Activated naive CD4-positive, alpha-beta T cell treated with anti-CD3 and anti-CD28 coated beads, Interleukin-2, amount 50 U/mL, for 24 hours (primary cell): Measurements from ENCODE around the gene EZR.

Experiments used
- H3K27ac Mint-ChIP-seq: one replicate; pipeline ENCODE4 v1.8.0; 2021; ENCODE audit warnings: mild to moderate bottlenecking, mixed read lengths
- H3K27me3 Mint-ChIP-seq: one replicate; pipeline ENCODE4 v1.8.0; 2021; ENCODE audit warnings: mixed read lengths
- H3K36me3 Mint-ChIP-seq: one replicate; pipeline ENCODE4 v1.8.0; 2021; ENCODE audit warnings: mixed read lengths
- H3K4me1 Mint-ChIP-seq: one replicate; pipeline ENCODE4 v1.8.0; 2021; ENCODE audit warnings: mixed read lengths
- H3K4me3 Mint-ChIP-seq: one replicate; pipeline ENCODE4 v1.8.0; 2021; ENCODE audit warnings: mild to moderate bottlenecking, mixed read lengths
- H3K9me3 Mint-ChIP-seq: one replicate; pipeline ENCODE4 v1.8.0; 2021; ENCODE audit warnings: mixed read lengths

Gene EZR

GRCh38 chr6:158819213-158819976 lies at the start of gene EZR:
EZR (minus strand) TSS chr6:158819368; CDS start chr6:158818093, 1,275 bp downstream.
- Mint-ChIP-seq H3K4me1 (peaks cover 42% of the 10 kb centered on the region), H3K9me3 (no peaks in the 10 kb centered on the region), H3K27me3 (no peaks in the 10 kb centered on the region), H3K27ac (peak within 1 kb of the TSS; percentile 90), H3K36me3 (peaks cover 25% of the 10 kb centered on the region), H3K4me3 (peak within 1 kb of the TSS; percentile 92)

GRCh38 chr6:158868122-158868480 lies 48.9 kb upstream of the EZR start:
- no peaks in the 10 kb centered on the region for H3K36me3 Mint-ChIP-seq
- no peak overlapping the region for H3K4me3 Mint-ChIP-seq
- peak overlapping the region; percentile 99 for H3K27ac Mint-ChIP-seq
- no peaks in the 10 kb centered on the region for H3K9me3 Mint-ChIP-seq
- H3K4me1 Mint-ChIP-seq: peaks cover 39% of the 10 kb centered on the region
- no peaks in the 10 kb centered on the region for H3K27me3 Mint-ChIP-seq

GRCh38 chr6:158867381-158868121 lies 48.4 kb upstream of the EZR start:
- no peaks in the 10 kb centered on the region for H3K36me3 Mint-ChIP-seq
- H3K4me1 Mint-ChIP-seq: peaks cover 37% of the 10 kb centered on the region
- H3K27ac Mint-ChIP-seq: no peak overlapping the region
- H3K4me3 Mint-ChIP-seq: no peak overlapping the region
- H3K27me3 Mint-ChIP-seq: no peaks in the 10 kb centered on the region
- H3K9me3 Mint-ChIP-seq: no peaks in the 10 kb centered on the region

GRCh38 chr6:158865769-158866168 lies 46.6 kb upstream of the EZR start:
- no peak overlapping the region for H3K4me3 Mint-ChIP-seq
- H3K9me3 Mint-ChIP-seq: no peaks in the 10 kb centered on the region
- H3K4me1 Mint-ChIP-seq: peaks cover 31% of the 10 kb centered on the region
- no peaks in the 10 kb centered on the region for H3K36me3 Mint-ChIP-seq
- H3K27me3 Mint-ChIP-seq: no peaks in the 10 kb centered on the region
- no peak overlapping the region for H3K27ac Mint-ChIP-seq

GRCh38 chr6:158863646-158864045 lies 44.5 kb upstream of the EZR start:
- H3K36me3 Mint-ChIP-seq: no peaks in the 10 kb centered on the region
- no peak overlapping the region for H3K4me3 Mint-ChIP-seq
- no peaks in the 10 kb centered on the region for H3K9me3 Mint-ChIP-seq
- H3K4me1 Mint-ChIP-seq: peaks cover 13% of the 10 kb centered on the region
- no peaks in the 10 kb centered on the region for H3K27me3 Mint-ChIP-seq
- peak overlapping the region; percentile 15 for H3K27ac Mint-ChIP-seq

GRCh38 chr6:158861686-158862381 lies 42.7 kb upstream of the EZR start:
- Mint-ChIP-seq H3K9me3 (no peaks in the 10 kb centered on the region), H3K4me1 (peaks cover 4% of the 10 kb centered on the region), H3K27me3 (no peaks in the 10 kb centered on the region), H3K4me3 (no peak overlapping the region), H3K36me3 (no peaks in the 10 kb centered on the region), H3K27ac (no peak overlapping the region)

- Mint-ChIP-seq H3K36me3 (no peaks in the 10 kb centered on the region), H3K4me3 (no peak overlapping the region), H3K9me3 (no peaks in the 10 kb centered on the region), H3K27me3 (no peaks in the 10 kb centered on the region), H3K27ac (no peak overlapping the region), H3K4me1 (peaks cover 16% of the 10 kb centered on the region)
Measured at GRCh38 chr6:158860279-158860865, 41.2 kb upstream of the EZR start.

GRCh38 chr6:158856261-158856660 lies 37.1 kb upstream of the EZR start:
- no peaks in the 10 kb centered on the region for H3K36me3 Mint-ChIP-seq
- peaks cover 17% of the 10 kb centered on the region for H3K4me1 Mint-ChIP-seq
- no peaks in the 10 kb centered on the region for H3K27me3 Mint-ChIP-seq
- no peaks in the 10 kb centered on the region for H3K9me3 Mint-ChIP-seq
- H3K27ac Mint-ChIP-seq: peak overlapping the region; percentile 65
- no peak overlapping the region for H3K4me3 Mint-ChIP-seq

- Mint-ChIP-seq H3K27ac (no peak overlapping the region), H3K4me3 (no peak overlapping the region), H3K27me3 (no peaks in the 10 kb centered on the region), H3K36me3 (peaks cover 2% of the 10 kb centered on the region), H3K9me3 (no peaks in the 10 kb centered on the region), H3K4me1 (peaks cover 30% of the 10 kb centered on the region)
Measured at GRCh38 chr6:158854214-158855101, 35.3 kb upstream of the EZR start.

- H3K4me3 Mint-ChIP-seq: no peak overlapping the region
Measured at GRCh38 chr6:158853880-158854213, 34.7 kb upstream of the EZR start.

GRCh38 chr6:158853072-158853879 lies 34.1 kb upstream of the EZR start:
- Mint-ChIP-seq H3K4me3 (no peak overlapping the region), H3K9me3 (no peaks in the 10 kb centered on the region), H3K27ac (no peak overlapping the region), H3K27me3 (no peaks in the 10 kb centered on the region), H3K4me1 (peaks cover 35% of the 10 kb centered on the region), H3K36me3 (peaks cover 2% of the 10 kb centered on the region)

More at GRCh38 chr6:158853880-158854213, 34.7 kb upstream of the EZR start:
- Mint-ChIP-seq H3K27me3 (no peaks in the 10 kb centered on the region), H3K9me3 (no peaks in the 10 kb centered on the region), H3K4me1 (peaks cover 35% of the 10 kb centered on the region), H3K27ac (no peak overlapping the region), H3K36me3 (peaks cover 2% of the 10 kb centered on the region)

- Mint-ChIP-seq H3K36me3 (peaks cover 2% of the 10 kb centered on the region), H3K4me1 (peaks cover 34% of the 10 kb centered on the region), H3K27ac (peak overlapping the region; percentile 11), H3K27me3 (no peaks in the 10 kb centered on the region), H3K9me3 (no peaks in the 10 kb centered on the region), H3K4me3 (no peak overlapping the region)
Measured at GRCh38 chr6:158852312-158853071, 33.3 kb upstream of the EZR start.

GRCh38 chr6:158850807-158851115 lies 31.6 kb upstream of the EZR start:
- Mint-ChIP-seq H3K27me3 (no peaks in the 10 kb centered on the region), H3K9me3 (no peaks in the 10 kb centered on the region), H3K4me3 (no peak overlapping the region), H3K27ac (no peak overlapping the region), H3K4me1 (peaks cover 23% of the 10 kb centered on the region), H3K36me3 (peaks cover 2% of the 10 kb centered on the region)
